Peyer's patch (tissue), 4 donors: ENCODE results near the gene HOXA5. TPM values are rescaled to one million over a fixed set of nuclear protein-coding genes. Genes with fewer than 3 reads are reported as not detected.

Source experiments
- DNase-seq, 3 donors: peaks; one replicate each; pipeline ENCODE4 v3.0.0-alpha.2; 2017 to 2019
- H3K27ac ChIP-seq, 4 donors: fragments of 200-600 bp; sonication (generic); one replicate each; pipeline ENCODE4 v1.5.1; 2016 to 2019
- H3K27me3 ChIP-seq, 2 donors: fragments of 200-600 bp; sonication (generic); one replicate each; pipeline ENCODE4 v1.5.1; 2019
- H3K36me3 ChIP-seq, 3 donors: fragments of 200-600 bp; sonication (generic); one replicate each; pipeline ENCODE4 v1.5.1; 2016 to 2019
- H3K4me1 ChIP-seq, 4 donors: fragments of 200-600 bp; sonication (generic); one replicate each; pipeline ENCODE4 v1.5.1; 2016 to 2019
- H3K4me3 ChIP-seq, 4 donors: fragments of 200-600 bp; sonication (generic); 1 replicate in 3 of 4; 2 replicates in 1 of 4; pipeline ENCODE4 v1.5.1; 2016 to 2019; ENCODE audit warnings: mild to moderate bottlenecking in 1 of 4
- H3K9me3 ChIP-seq, 4 donors: fragments of 200-600 bp; sonication (generic); one replicate each; pipeline ENCODE4 v1.5.1; 2016 to 2019; ENCODE audit warnings: mild to moderate bottlenecking in 1 of 4
- POLR2A ChIP-seq, 2 donors: fragments of 450-650 bp; IDR thresholded peaks; one replicate each; pipeline ENCODE4 v1.5.1; 2017; ENCODE audit warnings: antibody characterized with exemption in 2 of 2, mild to moderate bottlenecking in 2 of 2, moderate library complexity in 2 of 2
- total RNA-seq, 4 donors: library from RNA; depleted of rRNA; stranded (reverse); fragments of >200 nt; gene quantifications; one replicate each; pipeline ENCODE4 v1.1.0, GENCODE V29; 2016
- TF ChIP-seq, protein P1 (sequence below), 6 experiments: fragments of 450-650 bp in 4 of 6; fragments of 200-600 bp in 2 of 6; sonication (generic) in 1 of 6; IDR thresholded peaks; one replicate each; pipeline ENCODE4 v1.5.1; 2017 to 2019; ENCODE audit warnings: antibody characterized with exemption in 6 of 6, mild to moderate bottlenecking in 3 of 6, moderate library complexity in 1 of 6

Gene HOXA5
- total RNA-seq, 4 donors from 2014 or later, result 8.3 to 24.3 (median 20.1) TPM

DNA sequence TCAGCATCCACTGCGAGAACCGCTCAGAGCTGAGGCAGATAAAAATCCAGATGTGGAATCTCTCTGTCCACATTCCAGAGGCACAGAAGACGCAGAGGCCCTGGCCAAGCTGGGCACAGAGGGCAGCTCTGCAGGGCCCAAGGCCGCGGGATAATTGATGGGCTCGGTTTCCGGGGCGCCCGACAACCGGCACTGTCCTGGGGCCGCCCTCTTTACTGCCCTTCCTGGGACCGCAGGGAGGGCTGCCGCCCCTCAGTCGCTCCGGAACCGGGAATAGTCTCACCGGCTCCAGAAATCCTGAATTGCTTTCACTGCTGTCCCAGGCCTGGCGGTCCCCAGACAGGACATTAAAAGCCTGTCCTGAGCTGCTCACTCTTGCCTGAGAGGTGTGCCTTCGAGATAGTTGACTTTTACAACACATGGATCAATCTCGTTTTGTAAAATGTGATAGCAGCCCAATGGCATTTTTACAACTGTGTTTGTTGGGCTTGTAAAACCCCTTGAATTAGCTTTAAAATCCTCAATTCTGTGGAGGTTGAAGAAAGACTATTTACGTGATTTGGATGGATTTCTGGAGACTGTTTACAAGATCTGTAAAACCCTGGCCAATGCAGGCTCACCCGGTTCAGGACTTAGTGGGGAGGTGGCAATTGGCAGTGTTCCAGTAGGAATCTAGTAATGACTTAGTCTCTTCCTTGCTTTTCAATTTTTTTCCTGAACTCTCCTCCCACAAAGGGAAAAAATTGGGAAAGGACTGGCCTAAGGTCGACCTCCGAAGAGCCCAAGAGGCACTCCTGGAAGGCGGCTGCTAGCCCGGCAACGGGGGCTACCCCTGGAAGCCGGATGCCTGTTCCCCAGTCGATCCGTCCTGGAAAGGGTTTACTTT lies 5.5 kb upstream of the HOXA5 start:
- peaks cover 0 to 9% (median 0%) of the 10 kb centered on the region in 3 donors for H3K36me3 ChIP-seq
- peak overlapping the region; percentile 18 to 75 (median 47) for H3K4me3 ChIP-seq
- H3K27ac ChIP-seq, result peak overlapping the region; percentile 66 to 96 (median 79)
- TF ChIP-seq, protein P1, sequence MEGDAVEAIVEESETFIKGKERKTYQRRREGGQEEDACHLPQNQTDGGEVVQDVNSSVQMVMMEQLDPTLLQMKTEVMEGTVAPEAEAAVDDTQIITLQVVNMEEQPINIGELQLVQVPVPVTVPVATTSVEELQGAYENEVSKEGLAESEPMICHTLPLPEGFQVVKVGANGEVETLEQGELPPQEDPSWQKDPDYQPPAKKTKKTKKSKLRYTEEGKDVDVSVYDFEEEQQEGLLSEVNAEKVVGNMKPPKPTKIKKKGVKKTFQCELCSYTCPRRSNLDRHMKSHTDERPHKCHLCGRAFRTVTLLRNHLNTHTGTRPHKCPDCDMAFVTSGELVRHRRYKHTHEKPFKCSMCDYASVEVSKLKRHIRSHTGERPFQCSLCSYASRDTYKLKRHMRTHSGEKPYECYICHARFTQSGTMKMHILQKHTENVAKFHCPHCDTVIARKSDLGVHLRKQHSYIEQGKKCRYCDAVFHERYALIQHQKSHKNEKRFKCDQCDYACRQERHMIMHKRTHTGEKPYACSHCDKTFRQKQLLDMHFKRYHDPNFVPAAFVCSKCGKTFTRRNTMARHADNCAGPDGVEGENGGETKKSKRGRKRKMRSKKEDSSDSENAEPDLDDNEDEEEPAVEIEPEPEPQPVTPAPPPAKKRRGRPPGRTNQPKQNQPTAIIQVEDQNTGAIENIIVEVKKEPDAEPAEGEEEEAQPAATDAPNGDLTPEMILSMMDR (IDR thresholded peaks at IDR 0.05), result no peak
- TF ChIP-seq POLR2A (IDR thresholded peaks at IDR 0.05), result peak in 1 of 2 donors; percentile 22
- peaks cover 0 to 49% (median 11%) of the 10 kb centered on the region in 4 donors for H3K4me1 ChIP-seq
- peak in 2 of 3 donors; percentile 51 to 67 for DNase-seq
- H3K9me3 ChIP-seq, result no peaks in the 10 kb centered on the region
- no peaks in the 10 kb centered on the region for H3K27me3 ChIP-seq

DNA sequence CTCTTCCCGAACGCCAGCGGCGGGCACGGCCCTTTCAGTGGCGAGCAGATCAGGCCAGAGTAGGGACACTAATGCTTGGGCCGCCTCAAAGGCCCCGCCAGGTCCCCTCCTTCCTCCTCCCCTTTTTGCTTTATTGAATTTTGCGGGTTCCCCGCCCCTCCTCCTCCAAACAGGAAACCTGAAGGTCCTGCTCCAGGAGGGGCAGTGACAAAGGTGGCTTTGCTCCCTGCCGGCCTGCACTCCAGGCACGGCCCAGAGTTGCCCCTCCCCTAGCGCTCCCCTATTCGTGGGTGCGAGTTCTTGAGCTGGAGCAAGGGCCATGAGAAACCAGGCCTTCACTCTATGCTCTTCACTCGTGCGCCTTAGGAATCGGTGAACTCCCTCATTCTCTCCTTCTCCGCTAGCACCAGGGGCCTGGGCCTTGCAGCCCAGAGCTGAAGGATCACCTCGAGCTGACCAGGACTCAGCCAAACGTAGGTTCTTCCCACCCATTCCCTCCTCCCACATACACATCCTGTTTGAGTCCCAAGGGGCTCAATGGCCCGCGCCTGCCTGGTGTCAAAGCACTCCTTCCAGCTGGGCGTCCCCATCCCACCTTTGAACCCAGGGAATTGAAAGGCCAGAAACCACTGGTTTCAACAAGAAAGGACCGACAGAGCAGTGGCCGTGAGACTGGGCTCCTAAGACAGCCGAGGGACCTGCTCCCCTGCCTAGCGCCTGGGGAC lies 4.7 kb upstream of the HOXA5 start:
- peak in 2 of 3 donors; percentile 72 to 86 for DNase-seq
- H3K4me3 ChIP-seq, result peak overlapping the region; percentile 18 to 75 (median 47)
- TF ChIP-seq POLR2A (IDR thresholded peaks at IDR 0.05), result peak; percentile 55
- TF ChIP-seq, protein P1 (IDR thresholded peaks at IDR 0.05), result no peak
- H3K4me1 ChIP-seq, result peaks cover 0 to 41% (median 11%) of the 10 kb centered on the region in 4 donors
- peak overlapping the region; percentile 66 to 96 (median 79) for H3K27ac ChIP-seq
- H3K27me3 ChIP-seq, result no peaks in the 10 kb centered on the region
- no peaks in the 10 kb centered on the region for H3K9me3 ChIP-seq
- H3K36me3 ChIP-seq, result peaks cover 0 to 9% (median 0%) of the 10 kb centered on the region in 3 donors

DNA sequence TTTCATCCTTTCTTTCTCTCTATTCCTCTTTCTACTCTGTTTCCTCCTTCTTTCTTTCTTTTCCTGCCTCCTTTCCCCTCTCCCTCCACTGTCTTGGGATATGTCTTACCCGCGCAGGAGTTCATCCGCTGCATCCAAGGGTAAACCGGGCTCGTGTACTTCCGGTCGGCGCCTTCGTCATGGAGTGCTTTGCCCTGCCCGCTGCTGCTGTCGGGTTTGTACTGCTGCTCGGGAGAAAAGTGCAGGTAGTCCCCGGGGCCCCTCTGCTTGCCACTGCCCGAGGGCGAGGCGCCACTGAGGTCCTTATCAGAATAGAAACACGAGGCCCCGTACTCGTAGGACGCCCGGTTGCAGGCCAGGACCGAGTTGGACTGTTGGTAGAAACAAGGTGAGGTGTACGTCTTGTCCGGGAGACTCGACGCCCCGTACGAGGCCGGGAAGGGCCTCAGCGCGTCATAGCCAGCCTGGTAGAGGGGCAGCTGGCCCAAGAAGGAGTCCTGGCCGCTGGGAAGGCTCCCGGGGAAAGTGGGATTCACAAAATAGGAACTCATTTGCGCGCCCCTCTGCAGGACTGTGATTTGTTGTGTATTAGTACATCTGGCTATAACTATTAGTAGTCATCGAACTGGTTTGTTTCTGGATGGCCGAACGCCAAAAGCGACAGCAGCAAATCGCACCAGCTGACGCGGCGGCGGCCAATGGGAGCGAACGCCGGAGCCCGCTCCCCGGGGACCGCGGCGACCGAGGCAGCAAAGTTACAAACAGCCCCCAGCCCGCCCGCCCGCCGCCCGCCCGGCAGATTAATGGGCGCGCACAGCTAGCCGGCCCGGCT lies 3.9 kb upstream of the HOXA5 start, which contains the start of gene HOXA6:
Gene HOXA6 (minus strand): TSS at position 576 of the 832 bp plus-strand sequence. CDS start 25 bp downstream, at position 551.
- peaks cover 0 to 36% (median 11%) of the 10 kb centered on the region in 4 donors for H3K4me1 ChIP-seq
- peak in 1 of 2 donors; percentile 36 for TF ChIP-seq POLR2A (IDR thresholded peaks at IDR 0.05)
- TF ChIP-seq, protein P1 (IDR thresholded peaks at IDR 0.05), result no peak
- peaks cover 0 to 9% (median 0%) of the 10 kb centered on the region in 3 donors for H3K36me3 ChIP-seq
- peak within 1 kb of the TSS; percentile 66 to 96 (median 79) for H3K27ac ChIP-seq
- H3K4me3 ChIP-seq, result peak within 1 kb of the TSS; percentile 18 to 75 (median 47)
- H3K27me3 ChIP-seq, result no peaks in the 10 kb centered on the region
- DNase-seq, result peak in 2 of 3 donors; percentile 79 to 88
- H3K9me3 ChIP-seq, result no peaks in the 10 kb centered on the region

DNA sequence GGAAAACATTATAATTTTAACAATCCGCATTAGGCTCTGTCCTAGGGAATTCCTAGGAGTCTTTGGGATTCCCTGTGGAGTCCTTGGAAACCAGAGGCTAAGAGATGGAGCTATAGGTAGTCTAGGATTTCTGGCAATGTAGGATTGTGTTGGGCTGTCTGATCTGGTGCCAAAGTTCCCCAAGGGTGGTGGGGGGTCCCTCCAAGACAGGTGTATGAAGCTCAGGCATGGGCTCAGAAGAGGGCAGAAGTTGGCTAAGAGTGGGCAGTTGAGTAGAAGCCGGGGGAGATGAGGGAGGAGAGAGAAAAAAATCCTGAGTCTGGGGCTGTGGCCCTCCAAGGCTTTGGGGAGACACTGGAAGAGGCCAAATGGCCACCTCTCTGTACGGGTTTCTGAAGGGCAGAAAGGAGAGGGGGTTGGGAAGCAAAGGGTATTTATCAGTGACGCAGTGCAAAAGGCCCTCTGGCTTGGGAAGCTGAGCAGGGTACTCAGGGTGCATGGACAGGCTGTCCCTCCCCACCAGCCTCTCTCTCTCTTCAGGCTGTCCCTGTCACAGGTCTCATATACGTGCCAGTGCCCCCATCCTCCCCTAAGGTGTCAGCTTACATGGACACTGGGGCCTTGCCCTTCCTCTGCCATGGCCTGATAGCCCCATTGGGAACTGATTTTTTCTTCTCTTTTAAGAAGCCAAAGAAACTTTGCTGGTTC lies 3.2 kb upstream of the HOXA5 start:
- DNase-seq, result peak; percentile 6 to 54 (median 44)
- Histone ChIP-seq H3K9me3 (no peaks in the 10 kb centered on the region), H3K4me1 (peaks cover 0 to 36% (median 11%) of the 10 kb centered on the region in 4 donors), H3K27ac (peak overlapping the region; percentile 66 to 96 (median 79)), H3K27me3 (no peaks in the 10 kb centered on the region), H3K36me3 (peaks cover 0 to 9% (median 0%) of the 10 kb centered on the region in 3 donors), H3K4me3 (peak overlapping the region in 3 of 4 donors; percentile 18 to 75 (median 63))
- TF ChIP-seq POLR2A (IDR thresholded peaks at IDR 0.05), result no peak
- TF ChIP-seq, protein P1 (IDR thresholded peaks at IDR 0.05), result no peak
